RWPE2 (cell line): ENCODE data around the gene MYO1E.

ENCODE experiments used
- ATAC-seq: fragments of 200-7000 bp; cut with Tn5 transposase; 3 replicates; pipeline ENCODE4 v1.9.1; 2021; ENCODE audit warnings: low read depth
- DNase-seq: peaks from one replicate; pipeline ENCODE4 v3.0.0-alpha.2; 2020; ENCODE audit warnings: low spot score
- H3K27ac ChIP-seq: fragments of 450-650 bp; 2 replicates; pipeline ENCODE4 v1.5.1; 2017; ENCODE audit warnings: mild to moderate bottlenecking; ENCODE audit not compliant: poor library complexity, severe bottlenecking
- H3K27me3 ChIP-seq: fragments of 250-450 bp; sonication (Bioruptor Pico); 2 replicates; pipeline ENCODE4 v1.5.1; 2021; ENCODE audit warnings: mild to moderate bottlenecking, moderate library complexity; ENCODE audit not compliant: insufficient read depth, poor library complexity, severe bottlenecking
- H3K36me3 ChIP-seq: fragments of 250-450 bp; sonication (Bioruptor Pico); 2 replicates; pipeline ENCODE4 v1.5.1; 2020; ENCODE audit warnings: low read depth, mild to moderate bottlenecking, moderate library complexity
- H3K4me1 ChIP-seq: fragments of 250-450 bp; sonication (Bioruptor Pico); 2 replicates; pipeline ENCODE4 v1.5.1; 2021; ENCODE audit warnings: mild to moderate bottlenecking, moderate library complexity; ENCODE audit not compliant: insufficient read depth, poor library complexity, severe bottlenecking
- H3K4me3 ChIP-seq: fragments of 250-450 bp; sonication (Bioruptor Pico); 2 replicates; pipeline ENCODE4 v1.5.1; 2021; ENCODE audit warnings: mild to moderate bottlenecking, moderate library complexity; ENCODE audit not compliant: severe bottlenecking
- H3K9me3 ChIP-seq: fragments of 250-450 bp; sonication (Bioruptor Pico); 2 replicates; pipeline ENCODE4 v1.5.1; 2021; ENCODE audit warnings: mild to moderate bottlenecking, moderate library complexity; ENCODE audit not compliant: severe bottlenecking
- CTCF ChIP-seq: fragments of 450-650 bp; IDR thresholded peaks from one replicate; pipeline ENCODE4 v1.5.1; 2017; ENCODE audit warnings: mild to moderate bottlenecking, moderate library complexity; ENCODE audit not compliant: poor library complexity, severe bottlenecking

The MYO1E gene

GRCh38 chr15:59262316-59262715 is 110.4 kb downstream of the MYO1E start:
- no peak for TF ChIP-seq CTCF
- H3K4me3 ChIP-seq = no peak overlapping the region
- H3K36me3 ChIP-seq = peaks cover 78% of the 10 kb centered on the region
- DNase-seq (no peak), ATAC-seq (no peak)
- H3K4me1 ChIP-seq = peaks cover 6% of the 10 kb centered on the region
- no peak overlapping the region for H3K27ac ChIP-seq
- no peaks in the 10 kb centered on the region for H3K27me3 ChIP-seq
- no peaks in the 10 kb centered on the region for H3K9me3 ChIP-seq

GRCh38 chr15:59260090-59260489 is 112.6 kb downstream of the MYO1E start:
- no peak for TF ChIP-seq CTCF
- peaks cover 81% of the 10 kb centered on the region for H3K36me3 ChIP-seq
- ATAC-seq (no peak), DNase-seq (no peak)
- H3K9me3 ChIP-seq = no peaks in the 10 kb centered on the region
- peaks cover 17% of the 10 kb centered on the region for H3K4me1 ChIP-seq
- H3K4me3 ChIP-seq = no peak overlapping the region
- no peak overlapping the region for H3K27ac ChIP-seq
- no peaks in the 10 kb centered on the region for H3K27me3 ChIP-seq

- no peaks in the 10 kb centered on the region for H3K9me3 ChIP-seq
- no peak overlapping the region for H3K27ac ChIP-seq
- ATAC-seq (no peak), DNase-seq (no peak)
- H3K27me3 ChIP-seq = no peaks in the 10 kb centered on the region
- H3K4me3 ChIP-seq = no peak overlapping the region
- no peak for TF ChIP-seq CTCF
- peaks cover 81% of the 10 kb centered on the region for H3K36me3 ChIP-seq
- peaks cover 17% of the 10 kb centered on the region for H3K4me1 ChIP-seq
Observed at GRCh38 chr15:59259137-59259943, 113.3 kb downstream of the MYO1E start.

DNA sequence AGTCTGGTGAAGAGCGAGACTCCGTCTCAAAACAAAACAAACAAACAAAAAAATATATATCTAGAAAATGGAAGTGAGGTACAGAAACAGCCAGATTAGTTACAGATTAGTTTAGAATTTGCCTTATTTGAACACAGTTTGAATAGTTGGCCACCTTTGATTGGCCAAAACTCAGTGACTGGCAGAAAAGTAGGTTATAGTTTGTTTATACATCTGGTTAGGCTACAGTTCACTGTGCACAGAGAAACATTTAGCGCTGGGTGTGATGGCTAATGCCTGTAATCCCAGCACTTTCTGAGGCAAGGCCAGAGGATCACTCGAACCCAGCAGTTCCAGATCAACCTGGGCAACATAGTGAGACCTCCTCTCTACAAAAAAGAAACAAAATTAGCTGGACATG is 114.4 kb downstream of the MYO1E start:
- no peak for DNase-seq
- H3K4me1 ChIP-seq = peaks cover 17% of the 10 kb centered on the region
- no peak for TF ChIP-seq CTCF
- no peak overlapping the region for H3K4me3 ChIP-seq
- ATAC-seq = no peak
- H3K27me3 ChIP-seq = no peaks in the 10 kb centered on the region
- H3K9me3 ChIP-seq = no peaks in the 10 kb centered on the region
- H3K36me3 ChIP-seq = peaks cover 84% of the 10 kb centered on the region
- peak overlapping the region; percentile 53 for H3K27ac ChIP-seq

DNA sequence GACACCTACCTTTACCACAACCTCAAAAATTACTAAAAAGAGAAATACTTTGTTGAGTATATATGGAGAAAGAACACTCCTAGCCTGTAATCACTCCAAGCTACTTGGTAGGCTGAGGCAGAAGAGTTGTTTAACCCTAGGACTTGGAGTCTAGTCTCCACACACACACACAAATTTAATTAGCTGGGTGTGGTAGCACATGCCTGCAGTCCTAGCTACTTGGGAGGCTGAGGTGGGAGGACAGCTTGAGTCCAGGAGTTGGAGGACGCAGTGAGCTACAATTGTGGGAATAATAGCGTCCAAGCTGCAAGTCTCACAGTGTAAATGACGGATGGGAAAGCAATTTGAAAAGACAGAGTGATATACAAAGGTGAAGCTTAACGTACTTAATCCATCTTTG is 115.5 kb downstream of the MYO1E start:
- Histone ChIP-seq H3K9me3 (no peaks in the 10 kb centered on the region), H3K36me3 (peaks cover 82% of the 10 kb centered on the region), H3K27ac (peak overlapping the region; percentile 53), H3K4me3 (no peak overlapping the region), H3K27me3 (no peaks in the 10 kb centered on the region), H3K4me1 (peaks cover 17% of the 10 kb centered on the region)
- TF ChIP-seq CTCF = no peak
- DNase-seq (no peak), ATAC-seq (no peak)
